H9 (cell line): ENCODE measurements around the gene LSM4. TPM values are rescaled to one million over a fixed set of nuclear protein-coding genes. Genes with fewer than 3 reads are reported as not detected.

ENCODE experiments used
- DNase-seq: peaks from one replicate; pipeline ENCODE4 v3.0.0-alpha.2; 2017
- H2AFZ ChIP-seq: one replicate; pipeline ENCODE4 v1.6.1; 2013; ENCODE audit warnings: mild to moderate bottlenecking, low read length, control low read depth, moderate library complexity
- H2AK5ac ChIP-seq: 2 replicates; pipeline ENCODE4 v1.6.1; 2013; ENCODE audit warnings: low read length, control low read depth, mixed read lengths; ENCODE audit not compliant: insufficient read length
- H2BK120ac ChIP-seq: one replicate; pipeline ENCODE4 v1.6.1; 2013; ENCODE audit warnings: low read depth, mild to moderate bottlenecking, low read length, control low read depth, inconsistent platforms; ENCODE audit not compliant: poor library complexity, severe bottlenecking
- H2BK12ac ChIP-seq: 2 replicates; pipeline ENCODE4 v1.6.1; 2013; ENCODE audit warnings: low read length, control low read depth, mixed read lengths, low read depth; ENCODE audit not compliant: insufficient read length
- H2BK15ac ChIP-seq: 2 replicates; pipeline ENCODE4 v1.6.1; 2013; ENCODE audit warnings: low read depth, low read length, control low read depth
- H2BK20ac ChIP-seq: one replicate; pipeline ENCODE4 v1.6.1; 2013; ENCODE audit warnings: low read depth, mild to moderate bottlenecking, low read length, control low read depth, inconsistent platforms; ENCODE audit not compliant: poor library complexity, severe bottlenecking
- H2BK5ac ChIP-seq: 2 replicates; pipeline ENCODE4 v1.6.1; 2013; ENCODE audit warnings: low read length, control low read depth, mixed read lengths; ENCODE audit not compliant: insufficient read length
- H3K14ac ChIP-seq: 2 replicates; pipeline ENCODE4 v1.6.1; 2013; ENCODE audit warnings: low read length, control low read depth; ENCODE audit not compliant: insufficient read depth
- H3K18ac ChIP-seq: 2 replicates; pipeline ENCODE4 v1.6.1; 2013; ENCODE audit warnings: low read depth, mild to moderate bottlenecking, mixed read lengths, low read length, control low read depth; ENCODE audit not compliant: insufficient read length
- H3K23ac ChIP-seq: 2 replicates; pipeline ENCODE4 v1.6.1; 2013; ENCODE audit warnings: low read length, control low read depth, mixed read lengths, low read depth; ENCODE audit not compliant: insufficient read length
- H3K23me2 ChIP-seq: 2 replicates; pipeline ENCODE4 v1.6.1; 2013; ENCODE audit warnings: low read depth, mild to moderate bottlenecking, mixed read lengths, low read length, control low read depth; ENCODE audit not compliant: insufficient read length, poor library complexity, severe bottlenecking
- H3K27ac ChIP-seq: 2 replicates; pipeline ENCODE4 v1.5.1; 2013; ENCODE audit warnings: low read length, control low read depth, mixed read lengths, low read depth; ENCODE audit not compliant: insufficient read length
- H3K27me3 ChIP-seq: 2 replicates; pipeline ENCODE4 v1.6.1; 2013; ENCODE audit warnings: low read length, control low read depth, inconsistent platforms; ENCODE audit not compliant: insufficient read depth
- H3K4ac ChIP-seq: 2 replicates; pipeline ENCODE4 v1.6.1; 2013; ENCODE audit warnings: low read depth, mild to moderate bottlenecking, control low read depth, inconsistent platforms, low read length, moderate library complexity
- H3K4me1 ChIP-seq: 2 replicates; pipeline ENCODE4 v1.6.1; 2013; ENCODE audit warnings: low read length, control low read depth, inconsistent platforms; ENCODE audit not compliant: insufficient read depth
- H3K4me2 ChIP-seq: 2 replicates; pipeline ENCODE4 v1.6.1; 2013; ENCODE audit warnings: low read length, control low read depth, mixed read lengths; ENCODE audit not compliant: insufficient read length, insufficient read depth
- H3K56ac ChIP-seq: 2 replicates; pipeline ENCODE4 v1.6.1; 2013; ENCODE audit warnings: low read depth, mild to moderate bottlenecking, mixed read lengths, low read length, control low read depth; ENCODE audit not compliant: insufficient read length
- H3K79me1 ChIP-seq: 2 replicates; pipeline ENCODE4 v1.6.1; 2013; ENCODE audit warnings: low read depth, mild to moderate bottlenecking, moderate library complexity, low read length, control low read depth, inconsistent platforms; ENCODE audit not compliant: insufficient read depth, poor library complexity, severe bottlenecking
- H3K79me2 ChIP-seq: 2 replicates; pipeline ENCODE4 v1.6.1; 2013; ENCODE audit warnings: low read length, control low read depth, inconsistent platforms; ENCODE audit not compliant: insufficient read depth
- H3K9ac ChIP-seq: 2 replicates; pipeline ENCODE4 v1.6.1; 2013; ENCODE audit warnings: low read length, control low read depth, mixed read lengths; ENCODE audit not compliant: insufficient read length; ENCODE audit errors: extremely low read depth
- H3K9me3 ChIP-seq: one replicate; pipeline ENCODE4 v1.6.1; 2013; ENCODE audit warnings: low read depth, low read length, inconsistent platforms; ENCODE audit not compliant: control insufficient read depth
- H3T11ph ChIP-seq: one replicate; pipeline ENCODE4 v1.6.1; 2013; ENCODE audit warnings: mild to moderate bottlenecking, low read length, control low read depth, inconsistent platforms
- H4K20me1 ChIP-seq: one replicate; pipeline ENCODE4 v1.6.1; 2013; ENCODE audit not compliant: control insufficient read depth, insufficient read length, insufficient read depth
- H4K5ac ChIP-seq: 2 replicates; pipeline ENCODE4 v1.6.1; 2013; ENCODE audit warnings: low read depth, mild to moderate bottlenecking, mixed read lengths, low read length, control low read depth; ENCODE audit not compliant: insufficient read length
- H4K8ac ChIP-seq: replicated peaks from 2 replicates; pipeline ENCODE4 v1.6.1; 2013; ENCODE audit warnings: low read length, control low read depth, mixed read lengths, low read depth; ENCODE audit not compliant: insufficient read length
- H4K91ac ChIP-seq: 2 replicates; pipeline ENCODE4 v1.6.1; 2013; ENCODE audit warnings: low read depth, mild to moderate bottlenecking, moderate library complexity, mixed read lengths, low read length, control low read depth; ENCODE audit not compliant: insufficient read length
- H3K27ac Mint-ChIP-seq, 3 experiments: 2 replicates in 2 of 3; 3 replicates in 1 of 3; pipeline ENCODE4 v1.8.0; 2020 to 2021; ENCODE audit warnings: mixed read lengths in 3 of 3, mild to moderate bottlenecking in 1 of 3, moderate library complexity in 1 of 3
- H3K27me3 Mint-ChIP-seq: 2 replicates; pipeline ENCODE4 v1.8.0; 2021; ENCODE audit warnings: low read depth, mild to moderate bottlenecking, moderate library complexity, mixed read lengths
- H3K36me3 Mint-ChIP-seq, 3 experiments: 2 replicates in 2 of 3; 3 replicates in 1 of 3; pipeline ENCODE4 v1.8.0; 2020 to 2021; ENCODE audit warnings: low read depth in 3 of 3, mixed read lengths in 3 of 3; ENCODE audit not compliant: insufficient read depth in 1 of 3
- H3K4me1 Mint-ChIP-seq, 2 experiments: 2 replicates each; pipeline ENCODE4 v1.8.0; 2020; ENCODE audit warnings: mixed read lengths in 2 of 2
- H3K4me3 Mint-ChIP-seq, 2 experiments: 2 replicates in 1 of 2; 3 replicates in 1 of 2; pipeline ENCODE4 v1.8.0; 2020 to 2021; ENCODE audit warnings: mild to moderate bottlenecking in 2 of 2, mixed read lengths in 2 of 2, moderate library complexity in 1 of 2
- H3K9me3 Mint-ChIP-seq, 2 experiments: 2 replicates in 1 of 2; 3 replicates in 1 of 2; pipeline ENCODE4 v1.8.0; 2020; ENCODE audit warnings: mild to moderate bottlenecking in 2 of 2, mixed read lengths in 2 of 2, moderate library complexity in 1 of 2
- CTCF ChIP-seq: fragments of 200-600 bp; sonication (generic); conservative IDR thresholded peaks from 3 replicates; pipeline ENCODE4 v1.8.0; 2021; ENCODE audit warnings: antibody characterized with exemption, mild to moderate bottlenecking
- WGBS: extraction: QIAGEN DNeasy Blood & Tissue Kit; methylation state at CpG from one replicate; pipeline ENCODE4 v1.1.7; 2013; ENCODE audit warnings: missing lambda C conversion rate, low lambda C conversion rate, mixed read lengths; ENCODE audit not compliant: insufficient read length; ENCODE audit errors: extremely low coverage; 5-methylcytosine and 5-hydroxymethylcytosine counted together
- total RNA-seq: library from RNA; stranded (reverse); gene quantifications from 2 replicates; pipeline ENCODE4 v1.2.1, GENCODE V29; 2021

The LSM4 gene
- total RNA-seq, 1 experiment from 2014 or later = 342 TPM

GRCh38 chr19:18291590-18292461 lies 31.1 kb downstream of the LSM4 start:
- WGBS = no CpG with 5 or more reads among the region's 75 CpGs
- H3K4me1 Mint-ChIP-seq = peaks cover 41 to 53% of the 10 kb centered on the region in 2 experiments

More at GRCh38 chr19:18291590-18292461, 31.1 kb downstream of the LSM4 start:
- Histone ChIP-seq H4K20me1 (no peaks in the 10 kb centered on the region), H2BK5ac (peak overlapping the region; percentile 16), H3T11ph (no peak overlapping the region), H2AK5ac (no peak overlapping the region), H4K91ac (no peak overlapping the region), H3K4me1 (peaks cover 2% of the 10 kb centered on the region; the same call in 1 of the 2 replicates), H3K27me3 (no peaks in the 10 kb centered on the region), H2BK120ac (no peak overlapping the region), H3K23ac (no peak overlapping the region), H3K79me1 (no peaks in the 10 kb centered on the region), H2BK20ac (no peak overlapping the region), H3K56ac (no peak overlapping the region), H3K4me2 (peak overlapping the region; percentile 76), H3K27ac (peak overlapping the region; percentile 31), H3K14ac (peak overlapping the region; percentile 50; the same call in 1 of the 2 replicates), H2AFZ (no peak overlapping the region), H3K79me2 (no peaks in the 10 kb centered on the region; the same call in 1 of the 2 replicates), H3K4ac (no peak overlapping the region), H4K5ac (no peak overlapping the region), H4K8ac (no peak overlapping the region), H3K23me2 (peaks cover 18% of the 10 kb centered on the region), H3K18ac (peak overlapping the region; percentile 36), H3K9ac (no peak overlapping the region), H2BK12ac (no peak overlapping the region), H2BK15ac (no peak overlapping the region), H3K9me3 (no peaks in the 10 kb centered on the region)
- peak overlapping the region; percentile 98 to 99 (median 99) for H3K27ac Mint-ChIP-seq
- H3K4me3 Mint-ChIP-seq = peak overlapping the region; percentile 81 to 90
- H3K36me3 Mint-ChIP-seq = no peaks in the 10 kb centered on the region; a peak in 2 of 7 replicates
- H3K27me3 Mint-ChIP-seq = peaks cover 5% of the 10 kb centered on the region
- H3K9me3 Mint-ChIP-seq = no peaks in the 10 kb centered on the region; a peak in 2 of 5 replicates
- peak; percentile 81 for DNase-seq
- TF ChIP-seq CTCF = no peak
